ENCODE results near the gene RBM20.

RBM20 gene

GRCh38 chr10:110881247-110881646 lies 237.1 kb downstream of the RBM20 start:
- no peak for DNase-seq

DNA sequence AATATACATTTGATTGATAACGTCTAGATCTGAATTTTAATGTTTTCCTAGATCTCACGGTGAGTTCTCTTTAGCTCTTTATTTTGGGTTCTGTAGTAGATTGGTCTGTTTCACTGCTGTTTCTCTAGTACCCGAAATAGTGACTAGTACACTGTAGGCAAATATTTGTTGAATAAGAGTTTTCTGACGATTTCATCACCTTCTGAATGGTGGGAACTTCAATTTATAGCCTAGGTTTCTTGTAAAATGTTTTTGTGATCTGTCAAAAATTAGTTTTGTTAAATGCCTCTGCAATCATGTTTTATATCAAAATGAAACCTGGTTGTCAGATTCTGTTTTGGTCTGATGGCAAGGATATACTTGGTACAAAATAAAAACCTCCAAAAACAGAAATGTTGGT lies 237.8 kb downstream of the RBM20 start:
- DNase-seq: no peak

DNA sequence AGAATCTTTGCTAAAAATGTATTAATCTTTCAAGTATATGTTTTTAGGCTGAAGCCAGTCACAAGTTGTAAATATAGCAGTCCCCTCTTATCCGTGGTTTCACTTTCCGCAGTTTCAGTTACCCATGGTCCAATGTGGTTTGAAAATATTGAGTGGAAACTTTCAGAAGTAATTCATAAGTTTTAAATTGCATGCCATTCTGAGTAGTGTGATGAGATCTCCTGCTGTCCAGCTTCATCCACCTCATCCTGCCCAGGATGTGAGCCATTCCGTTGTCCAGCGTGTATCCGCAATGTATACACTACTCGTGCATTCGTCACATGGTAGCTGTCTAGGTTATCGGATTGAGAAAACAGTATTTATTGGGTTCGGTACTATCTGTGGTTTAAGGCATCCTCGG lies 239.8 kb downstream of the RBM20 start:
- DNase-seq: no peak

- no peak for DNase-seq
These were observed 242.0 kb downstream of the RBM20 start for GRCh38 chr10:110885932-110886674.

DNA sequence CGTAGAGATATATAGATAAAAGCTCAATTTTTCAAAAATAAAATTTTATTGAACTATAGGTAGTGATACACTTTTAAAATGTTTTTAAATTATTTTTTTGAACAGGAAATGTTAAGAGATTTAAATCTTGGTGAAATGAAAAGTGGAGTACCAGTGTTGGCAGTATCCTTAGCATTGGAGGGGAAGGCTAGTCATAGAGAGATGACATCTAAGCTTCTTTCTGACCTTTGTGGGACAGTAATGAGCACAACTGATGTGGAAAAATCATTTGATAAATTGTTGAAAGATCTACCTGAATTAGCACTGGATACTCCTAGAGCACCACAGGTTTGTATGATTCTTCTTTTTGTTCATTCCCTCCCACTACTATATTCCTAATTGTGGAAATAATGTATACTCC lies 243.4 kb downstream of the RBM20 start:
- no peak for DNase-seq

All from midbrain (tissue), 1 donor.